ENCODE results near the gene ARSA.

The ARSA gene

DNA sequence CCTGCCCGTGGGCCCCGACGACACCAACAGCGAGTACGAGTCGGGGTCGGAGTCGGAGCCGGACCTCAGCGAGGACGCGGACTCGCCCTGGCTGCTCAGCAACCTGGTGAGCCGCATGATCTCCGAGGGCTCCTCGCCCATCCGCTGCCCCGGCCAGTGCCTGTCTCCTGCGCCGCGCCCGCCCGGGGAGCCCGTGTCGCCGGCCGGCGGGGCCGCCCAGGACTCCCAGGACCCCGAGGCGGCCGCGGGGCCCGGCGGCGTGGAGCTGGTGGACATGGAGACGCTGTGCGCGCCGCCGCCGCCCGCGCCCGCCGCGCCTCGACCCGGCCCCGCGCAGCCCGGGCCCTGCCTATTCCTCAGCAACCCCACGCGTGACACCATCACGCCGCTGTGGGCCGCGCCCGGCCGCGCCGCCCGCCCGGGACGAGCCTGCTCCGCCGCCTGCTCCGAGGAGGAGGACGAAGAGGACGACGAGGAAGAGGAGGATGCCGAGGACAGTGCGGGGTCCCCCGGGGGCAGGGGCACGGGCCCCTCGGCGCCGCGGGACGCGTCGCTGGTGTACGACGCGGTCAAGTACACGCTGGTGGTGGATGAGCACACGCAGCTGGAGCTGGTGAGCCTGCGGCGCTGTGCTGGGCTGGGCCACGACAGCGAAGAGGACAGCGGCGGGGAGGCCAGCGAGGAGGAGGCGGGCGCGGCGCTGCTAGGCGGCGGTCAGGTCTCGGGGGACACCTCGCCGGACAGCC is 23.5 kb downstream of the ARSA start:
- no peak for DNase-seq (ENCODE audit: low read depth)

DNA sequence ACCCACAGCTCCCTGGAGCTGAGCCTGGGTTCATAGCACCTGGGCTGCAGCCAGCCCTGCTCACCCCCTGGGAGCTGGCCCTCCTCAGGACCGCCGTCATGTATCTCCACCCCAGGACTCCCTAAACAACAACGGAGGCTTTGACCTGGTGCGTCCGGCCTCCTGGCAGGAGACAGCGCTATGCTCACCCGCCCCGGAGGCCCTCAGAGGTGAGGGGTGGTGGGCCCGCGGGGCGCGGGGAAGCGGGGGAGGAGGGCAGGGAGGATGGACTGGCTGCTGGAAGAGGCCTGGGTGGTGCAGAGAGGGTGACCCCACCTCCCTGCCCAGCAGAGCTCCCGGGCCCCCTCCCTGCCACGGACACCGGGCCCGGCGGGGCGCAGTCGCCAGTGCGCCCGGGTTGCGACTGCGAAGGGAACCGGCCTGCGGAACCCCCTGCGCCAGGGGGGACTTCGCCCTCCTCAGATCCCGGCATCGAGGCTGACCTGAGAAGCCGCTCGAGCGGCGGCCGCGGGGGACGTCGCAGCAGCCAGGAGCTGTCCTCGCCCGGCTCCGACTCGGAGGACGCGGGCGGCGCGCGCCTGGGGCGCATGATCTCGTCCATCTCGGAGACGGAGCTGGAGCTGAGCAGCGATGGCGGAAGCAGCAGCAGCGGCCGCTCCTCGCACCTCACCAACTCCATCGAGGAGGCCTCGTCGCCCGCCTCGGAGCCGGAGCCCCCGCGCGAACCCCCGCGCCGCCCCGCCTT is 24.3 kb downstream of the ARSA start:
- DNase-seq (ENCODE audit: low read depth), result no peak

DNA sequence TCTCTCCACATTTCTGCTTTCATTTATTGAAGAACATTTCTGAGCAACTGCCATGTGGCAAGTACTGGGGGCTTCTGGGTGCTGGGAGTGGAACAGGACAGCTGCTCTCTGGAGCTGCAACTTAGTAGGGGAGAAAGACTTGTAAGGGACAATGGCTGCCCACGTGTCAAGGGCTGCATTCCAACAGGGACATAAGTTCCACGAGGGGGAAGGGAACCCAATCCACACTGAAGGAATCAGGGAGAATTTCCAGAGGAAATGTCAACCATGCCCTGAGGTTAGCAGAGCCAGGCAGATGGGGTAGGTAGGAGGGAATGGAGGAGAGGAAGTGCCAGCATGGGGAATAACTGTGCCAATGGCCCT is 25.6 kb downstream of the ARSA start:
- DNase-seq (ENCODE audit: low read depth), result no peak

DNA sequence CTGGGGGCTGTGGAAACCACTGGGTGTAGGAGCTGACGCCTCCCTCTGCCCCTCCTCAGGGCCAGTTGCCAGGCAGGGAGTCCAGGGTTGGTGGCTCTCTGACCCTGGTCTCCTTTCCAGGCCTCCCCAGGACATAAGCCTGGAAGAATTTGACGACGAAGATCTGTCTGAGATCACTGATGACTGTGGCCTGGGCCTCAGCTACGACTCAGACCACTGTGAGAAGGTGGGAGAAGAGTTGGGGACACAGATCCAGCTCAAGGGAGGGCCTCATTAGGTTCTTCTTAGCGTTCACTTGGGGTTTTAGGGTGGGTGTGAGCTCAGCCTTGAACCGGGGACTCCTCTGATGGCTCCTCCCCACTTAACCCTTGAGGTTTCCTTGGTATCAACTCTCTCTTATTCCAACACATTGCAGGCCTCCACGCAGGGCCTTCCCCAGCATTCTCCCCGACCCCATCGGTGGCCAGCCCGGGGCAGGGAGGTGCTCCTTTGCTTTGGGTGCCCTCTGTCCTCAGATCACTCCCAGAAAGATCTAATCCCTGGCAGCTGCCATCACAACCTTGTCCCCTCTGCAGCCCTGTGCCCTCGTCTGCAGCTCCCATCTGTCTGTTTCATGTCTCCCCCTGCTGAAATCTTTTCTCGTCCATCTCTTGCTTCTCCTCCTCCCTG is 26.1 kb downstream of the ARSA start:
- no peak for DNase-seq (ENCODE audit: low read depth)

DNA sequence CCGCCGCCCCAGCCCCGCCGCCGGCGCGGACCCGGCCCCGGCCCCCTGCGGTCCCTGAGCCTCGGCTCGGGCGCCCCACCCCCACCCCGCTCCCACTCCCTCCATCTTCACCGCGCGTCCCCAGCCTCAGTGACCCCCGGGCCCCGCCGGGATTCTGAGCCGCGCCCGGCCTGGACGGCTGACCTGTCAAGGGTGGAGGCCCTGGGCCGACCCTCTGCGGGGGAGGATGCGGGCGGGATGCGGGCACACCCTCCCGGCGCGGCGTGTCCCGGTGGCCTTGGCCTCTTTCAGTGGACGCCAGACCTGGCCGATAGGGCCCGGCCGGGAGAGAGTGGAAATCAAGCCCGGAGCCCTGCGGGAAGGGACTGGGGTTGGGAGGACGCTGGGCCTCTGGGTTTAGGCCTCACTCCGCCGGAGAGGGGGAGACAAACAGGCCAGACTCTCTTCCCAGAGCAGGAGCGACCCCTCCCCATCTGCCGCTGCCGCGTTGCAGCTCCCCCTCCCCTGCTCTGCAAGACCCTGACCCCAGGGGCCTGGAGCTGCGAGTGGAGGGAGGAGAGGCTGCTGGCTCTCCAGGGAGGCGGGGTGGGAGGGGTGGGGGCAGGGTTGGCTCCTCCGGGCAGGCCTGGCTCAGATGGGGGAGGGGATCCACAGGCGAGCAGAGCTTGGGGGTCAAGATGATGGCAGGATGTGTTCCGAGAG is 26.8 kb downstream of the ARSA start:
- DNase-seq (ENCODE audit: low read depth), result no peak

DNA sequence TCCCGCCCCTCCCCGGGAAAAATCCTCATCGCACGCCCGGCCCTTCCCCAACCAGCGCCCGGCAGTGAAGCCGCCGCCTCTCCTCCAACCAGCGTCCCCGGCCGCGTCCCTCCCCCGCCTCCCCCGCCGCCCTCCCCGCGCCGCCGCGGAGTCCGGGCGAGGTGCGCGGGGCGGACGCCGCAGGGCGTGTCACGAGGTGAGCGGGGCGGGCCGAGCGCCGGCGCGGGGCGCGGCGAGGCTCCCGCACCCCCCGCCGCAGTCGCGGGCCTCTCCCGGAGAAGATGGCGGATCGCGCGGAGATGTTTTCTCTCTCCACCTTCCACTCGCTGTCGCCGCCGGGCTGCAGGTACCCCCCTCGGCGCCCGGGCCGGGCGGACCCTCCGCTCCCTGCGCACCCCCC is 27.4 kb downstream of the ARSA start, which contains the start of gene MAPK8IP2:
MAPK8IP2 (plus strand) TSS at position 256 of the 400 bp plus-strand sequence; CDS start at position 282, 26 bp downstream.
- DNase-seq (ENCODE audit: low read depth), result no peak

DNA sequence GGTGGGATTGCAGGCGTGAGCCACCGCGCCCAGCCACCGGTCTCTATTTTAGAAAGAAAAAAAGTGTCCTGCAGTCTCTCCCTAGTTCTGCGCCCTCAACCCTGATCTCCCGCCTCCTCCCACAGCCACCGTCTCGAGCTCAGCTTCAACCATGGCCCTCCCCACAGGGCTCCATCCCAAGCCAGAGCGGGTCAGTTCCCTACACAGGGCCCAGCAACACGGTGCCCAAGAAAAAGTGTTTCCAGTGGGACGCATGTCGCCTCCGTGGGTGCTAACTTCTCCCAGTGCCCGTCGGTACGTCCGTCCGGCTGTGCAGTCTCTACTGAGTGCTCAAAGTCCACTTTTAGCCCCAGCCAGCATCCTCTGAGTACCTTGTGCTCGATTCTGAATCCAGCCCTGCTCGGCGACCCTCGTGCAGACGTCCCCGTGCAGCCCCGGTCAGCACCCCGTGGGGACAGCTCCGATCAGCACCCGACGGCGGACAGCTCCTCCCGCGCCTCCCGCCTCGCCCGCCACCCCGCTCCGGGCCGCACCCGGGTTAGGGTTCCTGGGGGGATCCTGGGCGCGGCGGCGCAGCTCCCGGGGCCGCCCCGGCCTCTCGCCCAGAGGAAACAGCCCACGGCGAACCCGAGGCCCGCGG is 28.0 kb downstream of the ARSA start:
- peak; percentile 47 for DNase-seq (ENCODE audit: low read depth)

DNA sequence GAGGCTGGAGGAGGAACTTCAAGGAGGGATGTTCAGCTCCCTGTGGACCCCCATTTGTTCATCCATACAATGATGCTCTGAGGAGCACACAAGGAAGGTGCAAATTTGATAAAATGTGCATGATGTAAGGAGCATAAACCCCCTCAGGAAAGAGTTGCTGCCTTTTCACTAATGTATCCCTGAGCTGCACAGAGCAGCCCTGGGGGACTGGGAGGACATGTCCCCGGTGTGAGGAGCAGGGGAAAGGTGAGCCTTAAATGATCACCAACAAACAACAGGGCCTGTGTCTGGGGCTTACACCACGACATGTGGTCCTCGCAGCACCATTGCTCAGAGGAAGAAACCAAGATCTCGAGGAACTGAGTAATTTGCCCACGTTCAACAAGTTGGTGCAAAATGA is 30.9 kb downstream of the ARSA start:
- no peak for DNase-seq (ENCODE audit: low read depth)

DNA sequence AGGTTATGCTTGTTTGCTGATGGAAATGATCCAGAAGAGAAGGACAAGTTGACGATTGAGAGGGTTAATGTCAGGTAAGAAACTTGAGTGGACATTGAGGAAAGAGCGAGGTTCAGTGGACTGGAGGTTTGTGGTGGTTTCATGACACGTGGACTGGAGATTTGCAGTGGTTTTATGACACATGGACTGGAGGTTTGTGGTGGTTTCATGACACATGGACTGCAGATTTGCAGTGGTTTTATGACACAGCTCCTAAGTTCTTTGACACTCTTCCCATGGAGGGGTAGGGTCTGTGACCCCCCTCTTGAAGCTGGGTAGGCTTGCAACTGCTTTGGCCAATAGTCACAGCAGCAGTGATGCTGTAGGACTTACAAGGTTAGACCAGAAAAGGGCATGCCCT is 32.8 kb downstream of the ARSA start:
- no peak for DNase-seq (ENCODE audit: low read depth)

DNA sequence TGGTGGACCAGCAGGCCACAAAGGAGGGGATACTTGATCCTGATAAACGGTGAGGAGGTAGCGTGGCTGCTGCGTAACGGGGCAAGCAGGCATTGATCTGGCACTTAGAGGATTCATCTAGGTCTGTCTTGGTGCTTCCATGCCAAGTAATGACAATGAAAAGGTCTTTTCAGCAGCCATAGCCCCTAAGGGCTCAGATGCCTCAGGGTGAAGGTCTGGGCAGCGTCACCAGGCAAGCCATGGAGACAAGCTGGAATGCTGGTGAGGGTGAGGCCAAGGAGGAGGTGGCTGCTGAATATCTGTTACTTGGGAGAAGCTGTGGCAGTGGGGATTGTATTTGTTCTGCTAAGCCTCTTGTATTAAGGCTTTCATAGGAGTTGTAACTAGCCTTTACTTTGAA is 40.5 kb downstream of the ARSA start:
- no peak for DNase-seq (ENCODE audit: low read depth)

DNA sequence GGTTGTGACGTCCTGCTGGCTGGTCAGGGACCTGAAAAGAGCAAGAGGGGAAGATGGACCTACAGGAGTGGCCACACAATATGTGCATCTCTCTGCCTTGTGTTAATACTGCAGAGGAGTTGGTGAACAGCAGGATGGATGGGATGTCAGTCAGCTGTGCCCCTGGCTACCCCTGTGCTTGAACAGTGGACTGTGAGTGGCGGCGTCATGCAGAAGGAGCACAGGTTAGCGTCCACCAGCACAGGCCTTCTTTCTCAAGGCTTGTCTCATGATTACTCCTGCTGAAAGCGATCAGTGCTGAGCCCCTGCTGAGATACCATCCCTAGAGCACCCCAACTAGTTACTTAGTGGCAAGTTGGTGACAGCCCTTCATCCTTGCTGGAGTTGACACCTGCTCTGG is 41.5 kb downstream of the ARSA start:
- DNase-seq (ENCODE audit: low read depth), result no peak

DNA sequence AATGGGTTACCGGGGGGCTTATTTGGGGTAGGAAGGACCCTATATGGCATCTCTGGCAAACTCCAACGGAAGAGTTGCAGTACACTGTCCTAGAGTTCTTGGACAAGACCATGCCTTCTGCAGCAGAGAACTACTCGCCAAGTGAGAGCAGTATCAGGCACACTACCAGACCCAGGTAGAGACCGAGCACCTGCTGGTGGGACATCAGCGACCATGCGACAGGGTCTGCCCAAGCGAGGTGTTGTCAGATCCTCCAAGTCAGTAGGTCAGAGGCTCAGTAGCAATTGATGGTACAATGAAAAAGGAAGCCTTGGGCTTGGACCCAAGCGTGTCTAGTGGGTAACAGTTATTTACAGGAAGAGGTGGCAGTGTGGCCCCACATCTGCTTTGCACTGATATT is 42.2 kb downstream of the ARSA start:
- no peak for DNase-seq (ENCODE audit: low read depth)

DNA sequence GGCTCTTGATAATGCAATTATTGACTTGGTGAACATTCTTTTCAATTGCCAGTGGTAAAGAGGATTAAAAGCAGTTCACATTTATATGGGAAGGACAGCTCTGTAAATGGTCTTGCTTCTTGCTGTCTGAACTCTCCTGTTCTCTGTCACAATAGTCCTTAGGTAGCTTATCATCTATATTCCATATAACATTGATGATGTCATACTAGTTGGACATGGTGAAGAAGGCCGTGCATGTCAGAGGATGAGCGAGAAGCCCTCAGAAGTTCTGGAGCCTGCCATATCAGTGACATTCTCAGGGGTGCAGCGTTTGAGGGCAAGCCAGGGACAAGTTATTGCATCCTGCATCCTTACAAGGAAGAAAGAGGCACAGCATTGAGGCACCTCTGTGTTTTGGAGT is 42.7 kb downstream of the ARSA start:
- no peak for DNase-seq (ENCODE audit: low read depth)

DNA sequence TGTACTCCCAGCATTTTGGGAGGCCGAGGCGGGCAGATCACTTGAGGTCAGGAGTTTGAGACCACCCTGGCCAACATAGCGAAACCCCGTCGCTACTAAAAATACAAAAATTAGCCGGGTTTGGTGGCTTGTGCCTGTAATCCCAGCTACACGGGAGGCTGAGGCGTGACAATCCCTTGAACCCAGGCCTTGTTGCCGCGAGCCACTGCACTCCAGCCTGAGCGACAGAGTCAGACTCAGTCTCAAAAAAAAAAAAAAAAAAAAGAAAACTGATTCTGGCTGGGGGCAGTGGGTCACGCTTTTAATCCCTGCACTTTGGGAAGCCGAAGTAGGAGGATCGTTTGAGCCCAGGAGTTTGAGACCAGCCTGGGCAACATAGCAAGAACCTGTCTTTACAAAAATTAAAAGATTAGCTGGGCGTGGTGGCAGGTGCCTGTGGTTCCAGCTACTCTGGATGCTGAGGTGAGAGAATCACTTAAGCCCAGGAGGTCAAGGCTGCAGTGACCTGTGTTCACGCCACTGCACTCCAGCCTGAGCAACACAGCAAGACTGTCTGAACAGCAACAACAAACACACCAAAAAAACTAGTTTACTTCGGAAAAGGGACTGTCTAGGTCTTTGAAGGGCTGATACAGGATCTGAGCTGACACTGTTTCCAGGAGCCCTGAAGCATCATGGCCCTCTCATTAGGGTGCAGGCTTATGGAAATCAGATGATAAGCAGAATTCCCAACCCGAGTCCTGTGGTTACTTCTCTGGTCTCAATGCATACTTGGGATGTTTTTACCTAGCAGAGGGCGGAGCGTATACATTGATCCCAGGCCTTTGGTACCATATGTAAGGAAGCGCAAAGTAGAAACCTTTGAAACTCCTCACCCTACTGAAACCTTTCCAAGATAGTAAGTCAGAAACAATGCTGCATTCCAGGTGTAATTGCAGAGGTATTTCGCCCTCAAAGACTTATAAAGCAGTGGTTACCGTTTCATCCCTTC is 43.6 kb downstream of the ARSA start:
- DNase-seq (ENCODE audit: low read depth), result no peak

DNA sequence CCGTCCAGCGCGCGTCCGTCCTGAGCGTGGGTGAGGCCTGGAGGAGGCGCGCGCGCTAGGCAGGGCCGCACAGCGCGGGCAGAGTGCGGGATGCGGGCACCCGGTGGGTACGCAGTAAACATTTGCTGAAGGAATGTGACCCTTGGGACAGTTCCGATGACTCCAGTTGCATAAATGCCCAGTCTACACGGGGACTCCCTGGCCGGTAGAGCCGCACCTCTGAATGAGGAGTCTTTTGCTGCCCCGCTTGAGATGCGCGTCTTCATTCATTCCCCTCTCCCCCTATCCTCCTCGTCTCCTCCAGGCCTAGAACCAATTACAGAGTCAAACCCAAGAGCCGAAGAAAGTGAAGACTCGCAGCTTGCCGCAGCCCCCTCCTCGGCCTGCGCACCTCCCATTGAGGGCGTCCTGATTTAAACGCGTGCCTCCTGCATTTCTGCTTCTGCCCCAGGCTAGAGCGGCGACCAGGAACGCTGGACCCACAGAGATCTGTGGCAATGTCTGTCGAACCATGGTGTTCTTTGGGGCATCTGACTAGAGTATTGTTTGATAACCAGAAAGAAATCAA is 44.6 kb downstream of the ARSA start:
- no peak for DNase-seq (ENCODE audit: low read depth)

DNA sequence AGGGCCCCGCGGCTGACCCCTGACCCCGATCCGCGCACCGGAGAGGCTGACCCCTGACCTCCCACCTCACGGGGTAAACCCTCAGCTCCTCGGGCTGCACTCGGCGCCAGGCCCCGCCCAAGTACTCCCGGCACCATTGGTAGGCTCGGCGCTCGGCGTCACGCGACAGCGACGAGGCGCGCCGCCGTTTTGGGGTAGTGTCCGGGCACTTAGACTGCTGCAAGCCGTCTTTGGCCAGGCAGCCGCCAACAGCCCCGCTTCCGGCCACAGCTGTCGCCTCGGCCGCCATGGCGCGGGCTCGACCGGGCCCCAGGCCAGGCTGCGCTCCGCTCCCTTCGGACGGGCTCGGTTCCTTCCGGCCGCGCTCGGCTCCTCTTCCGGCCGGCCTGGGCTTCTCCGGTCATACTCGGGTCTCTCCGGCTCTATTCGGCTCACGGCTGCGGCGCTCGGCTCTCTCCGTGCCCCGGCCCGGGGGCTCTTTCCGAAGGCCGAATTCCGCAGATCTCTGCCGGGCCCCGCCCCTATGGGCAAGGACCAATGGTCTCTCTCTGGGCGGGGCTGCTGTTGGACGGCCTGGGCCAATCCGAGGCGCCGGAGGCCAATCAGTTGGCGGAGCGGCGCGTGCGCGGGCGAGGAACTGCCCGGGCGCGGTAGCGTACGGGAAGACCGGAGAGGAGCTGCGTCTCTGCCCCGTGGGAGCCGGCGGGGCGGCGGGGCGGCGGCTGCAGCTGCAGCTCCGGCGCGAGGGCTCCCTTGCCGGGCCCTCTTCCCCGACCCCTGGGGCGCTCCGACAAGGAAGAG is 45.3 kb downstream of the ARSA start, which contains the start of gene CHKB:
CHKB (minus strand) TSS at position 357 of the 801 bp plus-strand sequence; CDS start at position 289, 68 bp downstream.
- peak; percentile 98 for DNase-seq (ENCODE audit: low read depth)

DNA sequence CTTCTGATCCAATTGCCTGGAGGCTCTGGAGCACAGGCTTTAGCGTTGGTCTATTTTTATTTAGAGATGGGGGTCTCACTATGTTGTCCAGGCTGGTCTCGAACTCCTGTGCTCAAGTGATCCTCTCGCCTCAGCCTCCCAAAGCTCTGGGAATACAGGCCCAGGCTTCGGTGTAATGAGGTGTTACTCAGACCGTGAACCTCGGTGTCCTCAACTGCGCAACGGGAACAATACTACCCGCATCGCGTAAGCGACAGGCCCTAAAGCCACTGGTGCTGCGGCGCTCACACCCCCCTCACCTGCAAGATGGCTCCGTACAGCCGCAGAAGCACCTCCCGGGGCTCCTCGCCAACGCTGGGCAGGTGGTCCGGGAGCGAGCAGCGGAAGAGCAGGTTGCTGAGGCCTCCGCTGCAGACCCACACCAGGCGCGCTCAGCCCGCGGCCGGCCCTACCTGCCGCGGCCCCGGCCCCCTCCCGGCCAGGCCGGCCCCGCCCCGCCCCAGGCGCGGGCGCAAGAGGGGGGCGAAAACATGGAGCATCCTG is 45.9 kb downstream of the ARSA start:
- no peak for DNase-seq (ENCODE audit: low read depth)

DNA sequence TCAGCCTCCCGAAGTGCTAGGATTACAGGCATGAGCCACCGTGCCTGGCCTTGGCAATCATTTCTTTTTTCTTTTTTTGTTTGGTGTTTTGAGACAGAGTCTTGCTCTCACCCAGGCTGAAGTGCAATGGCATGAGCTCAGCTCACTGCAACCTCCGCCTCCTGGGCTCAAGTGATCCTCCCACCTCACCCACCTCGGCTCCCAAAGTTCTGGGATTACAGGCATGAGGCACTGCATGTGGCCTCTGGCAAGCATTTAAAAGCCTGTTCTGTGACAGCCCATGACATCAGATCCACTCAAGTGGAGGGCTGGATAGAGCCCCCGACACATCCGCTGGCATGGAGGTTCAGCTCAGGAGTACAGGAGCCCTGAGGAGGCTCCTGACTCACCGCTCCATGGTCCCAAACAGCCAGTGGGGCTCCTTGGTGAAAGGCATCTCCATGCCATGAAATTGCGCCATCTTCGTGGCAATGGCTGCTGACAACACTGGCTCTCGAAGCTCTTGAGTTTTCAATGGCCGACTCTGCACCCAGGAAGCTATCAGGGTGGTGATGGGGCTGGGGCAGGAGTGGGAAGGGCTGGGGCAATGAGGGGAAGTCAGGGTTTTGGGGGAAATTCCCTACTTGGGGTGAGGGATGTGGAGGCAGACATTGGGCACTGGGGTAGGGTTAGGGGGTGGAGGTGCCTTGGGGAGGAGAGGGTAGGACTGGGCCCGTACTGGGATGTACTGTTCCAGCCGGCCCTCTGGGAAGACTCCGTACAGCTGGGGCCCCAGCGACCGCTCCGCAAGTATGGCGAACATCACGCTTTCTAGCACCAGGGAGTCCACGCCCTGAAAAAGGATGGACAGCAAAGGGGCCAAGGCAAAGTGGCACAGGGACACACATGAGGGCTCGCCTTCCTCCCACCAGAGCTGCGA is 46.7 kb downstream of the ARSA start:
- no peak for DNase-seq (ENCODE audit: low read depth)

Measured in activated T-cell treated with anti-CD3 and anti-CD28 coated beads for 24 hours (primary cell).